Stimulated activated CD8-positive, alpha-beta memory T cell treated with anti-CD3 and anti-CD28 coated beads, Interleukin-15, amount 100 ng/mL, for 4 hours (primary cell): ENCODE data around the gene MEGF9.

Source experiments
- DNase-seq, 2 donors: peaks; one replicate each; pipeline ENCODE4 v3.0.0-alpha.2; 2020; ENCODE audit warnings: low read depth in 2 of 2

The MEGF9 gene

GRCh38 chr9:120621941-120622340 lies 92.3 kb downstream of the MEGF9 start:
- no peak for DNase-seq

DNA sequence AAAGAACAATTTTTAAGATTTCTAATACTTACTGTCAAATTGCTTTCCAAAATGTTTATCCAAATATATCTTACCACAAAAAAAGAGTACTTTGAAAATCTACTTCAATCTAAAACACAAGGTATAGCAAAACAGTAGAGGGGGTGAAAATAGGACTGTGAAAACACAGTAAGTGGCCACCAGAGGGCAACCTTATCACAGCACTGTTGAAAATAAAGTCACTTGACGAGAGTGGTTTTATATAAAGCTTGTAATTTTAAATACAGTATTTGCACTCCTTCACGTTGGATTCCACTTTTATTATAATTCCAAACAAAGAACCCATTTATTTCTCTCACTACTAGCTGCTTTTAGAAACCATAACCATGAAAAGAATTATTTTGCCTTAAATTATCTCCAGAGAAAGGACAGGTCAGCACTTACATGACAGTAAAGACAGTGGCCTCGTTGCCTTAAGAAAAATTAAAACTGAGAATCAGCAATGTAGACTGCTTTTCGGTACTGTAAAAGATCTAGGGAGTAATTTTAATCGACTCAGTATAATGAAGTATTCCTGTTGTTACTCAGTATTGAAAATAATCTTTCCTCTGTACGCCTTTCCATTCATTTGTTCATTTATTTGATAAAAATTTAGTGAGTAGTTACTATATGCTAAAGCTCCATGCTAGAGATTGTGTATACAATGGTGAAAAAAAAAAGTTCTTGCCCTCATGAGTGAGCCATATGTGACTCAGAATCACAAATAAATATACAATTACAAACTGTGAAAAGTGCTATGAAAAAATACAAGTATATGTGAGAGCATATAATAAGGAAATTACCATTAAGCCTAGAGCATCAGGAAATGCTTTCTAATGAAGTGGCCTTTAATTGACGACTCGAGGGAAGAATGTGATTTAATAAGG lies 94.3 kb downstream of the MEGF9 start:
- DNase-seq, result peak; percentile 6 to 27

- DNase-seq, result no peak
Observed at GRCh38 chr9:120616966-120617935, 97.0 kb downstream of the MEGF9 start.

DNA sequence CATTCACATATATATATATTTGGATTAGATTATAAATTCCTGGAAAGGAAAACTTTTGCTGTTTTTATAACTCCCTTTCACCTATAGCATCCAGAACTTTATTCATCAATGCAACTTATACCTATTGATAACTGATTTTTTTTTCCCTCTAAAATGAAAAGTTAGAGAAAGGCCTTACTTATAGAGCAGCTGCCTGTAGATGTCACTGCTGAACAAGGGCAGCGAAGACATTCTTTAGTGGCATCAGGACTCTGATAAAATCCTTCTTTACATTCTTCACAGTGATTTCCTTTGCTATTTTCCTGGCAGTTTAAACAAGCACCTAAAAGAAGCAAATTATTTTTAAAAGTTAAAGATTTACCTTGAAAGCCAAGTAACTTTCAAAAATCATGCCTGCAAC lies 102.1 kb downstream of the MEGF9 start:
- DNase-seq, result no peak

- no peak for DNase-seq
Observed at GRCh38 chr9:120611690-120612068, 102.6 kb downstream of the MEGF9 start.

- DNase-seq, result no peak
Observed at GRCh38 chr9:120610975-120611689, 103.1 kb downstream of the MEGF9 start.

GRCh38 chr9:120609636-120610035 lies 104.6 kb downstream of the MEGF9 start:
- DNase-seq, result no peak

GRCh38 chr9:120608421-120608820 lies 105.8 kb downstream of the MEGF9 start:
- no peak for DNase-seq

DNA sequence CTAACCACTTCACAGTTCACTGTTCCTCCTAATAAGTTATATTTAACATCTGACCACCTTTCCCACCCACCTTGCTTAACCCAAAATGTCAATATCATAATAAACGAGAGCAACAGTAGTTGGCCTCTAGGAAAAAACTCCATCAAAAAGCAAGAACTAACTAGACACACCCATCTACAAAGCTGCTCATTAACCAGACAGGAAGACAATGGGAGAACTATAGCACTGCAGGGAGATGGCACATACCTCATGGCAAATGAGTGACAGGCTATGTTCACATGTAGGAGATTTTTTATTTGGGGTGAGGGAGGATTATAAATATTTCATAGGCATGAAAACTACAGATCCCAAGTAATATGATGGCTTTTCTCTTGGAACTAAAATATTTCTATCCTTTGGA lies 110.7 kb downstream of the MEGF9 start:
- no peak for DNase-seq

GRCh38 chr9:120603010-120603409 lies 111.3 kb downstream of the MEGF9 start:
- no peak for DNase-seq

GRCh38 chr9:120593955-120594277 lies 120.4 kb downstream of the MEGF9 start:
- no peak for DNase-seq

DNA sequence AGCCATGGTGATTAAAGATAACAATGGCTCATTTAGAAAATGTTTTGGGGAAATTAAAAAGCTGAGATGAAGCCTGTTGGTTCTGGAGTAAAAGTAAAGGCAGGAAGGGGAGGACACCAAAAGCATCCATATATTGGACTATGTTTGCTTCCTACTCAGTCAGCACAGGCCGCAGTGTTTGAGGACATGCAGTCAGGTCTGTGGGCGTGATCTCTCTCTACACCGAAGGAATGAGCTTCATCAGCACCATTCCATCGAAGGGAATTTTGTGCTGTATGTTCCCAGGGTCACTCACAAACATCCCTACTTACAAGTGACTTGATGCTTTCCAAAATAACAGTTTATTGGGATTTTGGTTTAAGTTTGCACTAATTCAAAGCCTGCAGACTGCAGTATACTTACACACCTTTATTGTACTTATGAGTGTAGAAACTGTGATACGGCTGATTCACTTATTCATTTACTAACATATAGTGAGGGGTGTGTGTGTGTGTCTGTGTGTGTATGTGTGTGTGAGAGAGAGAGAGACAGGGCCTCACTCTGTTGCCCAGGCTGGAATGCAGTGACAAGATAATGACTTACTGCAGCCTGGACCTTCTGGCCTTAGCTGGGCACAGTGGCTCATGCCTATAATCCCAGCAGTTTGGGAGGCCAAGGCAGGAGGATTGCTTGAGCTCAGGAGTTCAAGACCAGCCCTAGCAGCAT lies 120.9 kb downstream of the MEGF9 start:
- no peak for DNase-seq

DNA sequence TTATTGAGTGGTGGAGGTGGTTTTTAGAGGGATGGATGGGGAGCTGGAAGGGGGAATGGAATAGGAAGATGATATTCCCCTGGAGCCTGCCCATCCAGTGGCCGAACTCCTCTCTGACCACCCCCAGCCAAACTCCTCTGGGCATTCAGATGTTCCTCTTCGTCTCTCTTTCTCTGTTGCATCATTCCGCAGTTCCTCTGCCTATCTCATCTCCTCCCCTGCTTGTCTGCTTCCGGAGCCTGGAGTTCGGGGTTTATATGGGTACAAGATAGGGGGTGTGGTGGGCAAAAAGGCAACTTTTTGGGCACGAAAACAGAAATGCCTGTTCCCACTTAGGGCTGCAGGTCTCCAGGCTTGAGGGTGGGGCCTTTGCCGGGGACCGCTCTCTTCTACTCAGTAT lies 122.1 kb downstream of the MEGF9 start:
- DNase-seq, result no peak

- DNase-seq, result no peak
Observed at GRCh38 chr9:120587328-120587727, 126.9 kb downstream of the MEGF9 start.

DNA sequence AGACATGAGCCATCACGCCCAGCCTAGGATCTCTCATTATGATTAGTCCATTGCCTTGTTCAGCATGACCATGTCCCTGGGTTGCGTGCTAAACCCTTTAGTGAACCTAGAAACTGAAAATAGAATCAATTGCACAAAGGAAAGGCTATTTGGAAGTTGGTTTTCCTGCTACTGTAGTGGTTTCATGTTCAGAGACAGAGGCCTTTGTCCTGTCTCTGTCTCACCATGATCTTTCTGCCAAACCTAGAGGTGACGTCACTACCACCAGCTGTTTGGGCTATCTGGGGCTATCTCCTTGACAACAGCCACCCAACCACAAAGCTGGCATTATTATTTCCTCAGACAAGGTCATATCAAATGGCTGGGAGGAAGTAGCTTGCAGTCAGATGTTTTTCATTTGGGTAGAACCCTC lies 130.3 kb downstream of the MEGF9 start:
- DNase-seq, result no peak

- peak; percentile 78 to 87 for DNase-seq
Observed at GRCh38 chr9:120580051-120580896, 134.0 kb downstream of the MEGF9 start, which contains the start of gene CDK5RAP2. Gene CDK5RAP2 (minus strand): TSS chr9:120580167. CDS start chr9:120579978, 189 bp downstream.

DNA sequence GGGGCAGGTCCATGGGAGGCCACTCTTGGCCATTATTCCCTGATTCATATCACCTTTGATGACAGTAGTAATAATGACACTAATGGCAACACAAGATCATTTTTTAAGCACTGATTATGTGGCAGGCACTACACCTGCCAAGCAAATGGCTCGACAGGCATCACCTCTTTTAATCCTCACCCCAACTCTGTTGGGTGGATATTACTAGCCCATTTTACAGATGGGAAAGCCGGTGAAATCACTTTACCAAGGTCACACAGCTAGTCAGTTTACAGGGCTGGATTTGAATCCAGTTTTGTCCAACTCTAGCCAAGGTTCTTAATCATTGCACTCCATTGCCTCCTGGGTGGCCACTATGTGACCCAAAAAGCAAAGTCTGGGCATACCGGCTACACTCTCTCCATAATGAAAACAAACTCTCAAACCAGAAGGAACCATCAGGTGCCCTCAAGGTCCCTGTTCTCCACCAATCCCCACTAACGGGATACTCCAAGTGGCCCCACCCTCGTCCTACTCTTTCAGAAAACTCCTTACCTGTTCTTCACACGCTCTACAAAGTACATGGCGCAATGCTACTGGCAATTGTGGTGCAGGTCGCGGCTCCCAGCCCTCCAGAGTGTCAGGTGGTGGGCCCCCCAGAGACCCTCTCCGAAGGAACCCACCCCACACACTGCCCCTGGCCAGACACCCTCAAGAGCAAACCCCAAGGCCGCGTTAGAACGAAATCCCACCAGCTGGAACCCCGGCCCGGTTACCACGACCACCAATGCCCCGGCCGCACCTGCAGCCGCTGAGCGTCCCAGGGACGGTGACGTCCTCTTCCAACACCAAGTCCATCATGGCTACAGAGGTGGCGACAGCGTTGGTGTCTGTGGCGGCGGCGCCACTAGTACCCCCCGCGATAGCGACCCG lies 134.9 kb downstream of the MEGF9 start:
- no peak for DNase-seq

GRCh38 chr9:120574473-120574872 lies 139.8 kb downstream of the MEGF9 start:
- no peak for DNase-seq

DNA sequence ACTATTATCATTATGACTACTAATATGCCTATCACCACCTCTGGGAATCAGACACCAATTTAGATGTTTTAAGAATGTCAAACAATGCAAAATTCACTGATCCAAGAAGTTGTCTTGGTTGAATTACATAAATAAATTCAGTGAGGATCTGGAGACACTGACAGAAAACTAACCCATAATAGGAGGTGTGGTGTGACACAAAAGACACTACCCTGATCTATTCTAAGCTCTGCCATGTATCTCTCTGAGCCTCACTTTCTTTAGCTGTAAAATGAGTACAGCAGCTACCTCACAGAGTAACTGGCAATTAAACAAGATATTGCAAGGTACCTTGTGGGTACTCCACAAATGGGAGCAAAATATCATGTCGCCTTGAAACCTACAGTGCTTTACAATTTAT lies 141.8 kb downstream of the MEGF9 start:
- DNase-seq, result no peak
